NCI-H1694 treated with DMSO at 0.1 percent for 48 hours (cell line): ENCODE measurements around the gene FADS3.

Experiments
- DNase-seq: peaks from one replicate; lab custom pipeline; 2025; lab: John Stamatoyannopoulos, UW

FADS3 gene

DNA sequence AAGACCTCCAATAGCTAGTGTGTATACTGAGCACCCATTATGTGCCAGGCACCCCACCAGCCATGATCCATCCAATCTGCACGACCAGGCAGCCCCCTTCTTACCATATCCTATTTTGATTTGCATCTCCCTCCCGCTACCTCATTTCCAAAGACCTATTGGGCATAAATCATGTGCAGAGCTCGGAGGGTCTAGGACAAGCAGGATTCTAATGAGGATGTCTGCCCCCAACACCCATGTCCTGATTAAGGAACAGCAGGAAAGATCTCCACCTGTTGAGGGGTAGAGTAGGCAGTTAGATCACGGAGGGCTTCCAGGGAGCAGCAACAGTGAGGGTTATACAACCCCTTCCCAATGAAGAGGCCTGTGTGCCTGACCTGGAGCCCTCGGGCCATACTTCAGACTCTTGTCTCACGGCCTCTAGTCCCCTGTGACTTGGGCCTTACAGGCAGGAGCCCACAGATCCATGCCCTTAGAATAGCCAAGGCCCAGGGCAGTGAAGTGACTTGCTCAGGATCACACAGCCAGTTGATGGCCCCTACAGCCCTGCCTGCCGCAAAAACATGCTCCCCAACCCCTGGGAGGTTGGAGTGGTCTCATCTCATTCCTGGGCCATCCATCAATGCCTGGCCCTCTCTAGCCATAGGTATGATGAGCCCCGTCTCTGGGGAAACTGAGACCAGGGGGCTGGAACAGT is 22.5 kb upstream of the FADS3 start:
- DNase-seq: no peak

DNA sequence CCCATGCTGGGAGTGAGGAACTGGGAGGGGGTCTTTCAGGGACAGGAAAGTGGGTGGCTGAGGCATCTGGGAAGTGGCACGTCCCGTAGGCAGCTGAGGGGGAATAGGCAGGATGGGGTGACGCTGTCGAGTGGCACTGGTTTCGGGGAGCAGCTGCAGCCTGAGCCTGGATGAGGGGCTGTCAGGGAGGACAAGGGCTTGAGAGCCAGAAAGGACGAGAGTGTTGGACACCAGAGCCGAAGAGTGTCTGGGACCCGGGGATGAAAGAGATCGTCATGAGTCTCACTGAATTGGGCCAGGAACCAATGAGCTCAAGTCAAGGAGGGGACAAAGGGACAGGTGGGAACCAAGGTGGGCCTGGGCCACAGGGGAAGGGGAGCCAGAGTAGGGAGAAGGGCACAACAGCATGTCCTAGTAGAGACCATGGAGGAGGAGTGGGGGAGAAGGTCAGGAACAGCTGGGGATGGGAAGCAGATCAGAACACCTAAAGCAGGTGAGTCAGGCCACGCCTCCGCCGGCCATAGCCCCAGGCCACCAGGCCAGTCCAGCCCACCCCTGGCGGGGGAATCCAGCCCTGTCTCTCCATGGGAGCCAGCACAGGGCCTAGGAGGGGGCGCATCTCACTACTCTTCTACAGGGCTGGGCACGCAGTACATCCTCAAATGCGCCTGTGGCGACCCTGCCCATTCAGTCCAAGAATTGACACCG is 21.8 kb upstream of the FADS3 start:
- DNase-seq: no peak

DNA sequence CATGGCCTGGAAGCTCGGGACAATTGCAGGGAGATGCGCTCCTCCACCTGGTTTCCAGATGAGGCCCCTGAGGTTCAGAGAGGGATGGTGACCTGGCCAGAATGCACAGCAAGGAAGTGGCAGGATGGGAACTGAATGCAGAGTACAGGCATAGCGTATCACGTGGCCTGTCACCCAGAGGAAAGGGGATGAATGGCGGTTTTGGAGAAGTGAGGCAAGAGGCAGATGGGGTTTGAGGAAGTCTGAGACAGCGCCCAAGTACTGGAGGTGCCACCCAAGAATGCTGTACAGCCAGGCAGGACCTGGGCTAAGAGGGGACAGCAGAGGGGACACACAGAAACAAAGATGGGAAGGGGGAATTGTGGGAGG is 21.2 kb upstream of the FADS3 start:
- no peak for DNase-seq

DNA sequence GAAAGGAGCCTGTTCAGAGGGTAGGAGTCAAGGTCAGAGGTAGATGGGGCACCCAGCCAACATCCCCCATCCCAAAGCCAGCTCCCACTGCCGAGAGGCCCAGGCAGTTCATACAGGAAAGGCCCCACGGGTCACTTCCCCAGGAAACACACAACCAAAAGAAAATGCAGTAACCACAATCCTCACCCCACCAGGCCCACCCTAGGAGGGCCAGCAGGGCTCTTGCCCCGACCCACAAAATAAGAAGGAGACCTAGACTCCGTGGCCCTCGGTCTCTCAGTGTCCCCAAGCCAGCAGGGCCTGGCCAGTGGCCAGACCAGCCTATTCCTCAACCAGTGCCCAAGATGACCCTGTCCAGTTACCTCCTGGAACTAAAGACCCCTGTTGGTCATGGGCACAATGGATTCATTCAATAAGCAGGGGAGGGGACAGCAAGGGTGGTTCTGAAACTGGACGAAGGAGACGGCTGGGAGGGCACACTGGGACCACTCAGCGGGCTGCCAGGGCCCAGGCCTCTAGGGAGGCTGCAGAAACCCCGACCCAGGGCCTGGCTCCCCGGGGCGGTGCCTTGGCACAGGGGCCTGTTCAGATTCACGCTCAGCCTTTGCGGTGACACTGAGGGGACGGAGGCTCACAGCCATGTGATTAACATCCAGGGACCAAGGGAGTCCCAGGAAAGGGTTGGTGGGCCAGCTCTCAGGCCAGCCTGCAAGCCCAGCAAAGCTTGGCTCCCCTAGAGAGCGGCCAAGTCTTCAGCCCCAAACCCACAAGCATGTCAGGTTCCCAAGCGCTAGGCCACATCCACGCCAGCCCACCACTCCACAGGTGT is 20.6 kb upstream of the FADS3 start:
- no peak for DNase-seq

DNA sequence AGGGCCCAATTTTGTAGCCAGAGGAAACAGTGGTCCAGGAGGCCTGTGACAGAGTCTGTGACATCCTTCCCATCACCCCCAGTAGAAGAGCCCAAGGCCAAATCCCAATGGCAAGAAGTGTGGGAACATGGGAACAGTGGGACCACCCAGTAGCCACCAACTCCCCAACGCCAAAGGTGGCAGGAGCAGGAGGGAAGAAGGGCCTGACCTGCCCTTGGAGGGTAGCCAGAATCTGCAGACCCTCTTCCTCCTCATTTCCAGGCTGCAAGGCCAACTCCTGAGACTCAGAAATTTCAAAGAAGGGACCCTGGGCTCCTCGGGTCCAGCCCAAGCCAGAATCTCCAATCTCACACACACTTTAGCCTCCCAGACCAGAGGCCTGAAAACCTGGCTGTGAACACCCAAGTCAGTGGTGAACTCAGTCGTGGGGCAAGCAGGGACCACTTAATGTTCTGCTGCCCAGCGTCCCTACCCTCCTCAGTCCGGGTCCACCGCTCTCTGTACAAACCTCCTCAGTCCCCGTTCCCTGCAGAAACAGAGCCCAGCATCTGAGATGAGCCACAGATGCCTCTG is 19.9 kb upstream of the FADS3 start:
- no peak for DNase-seq

- DNase-seq: no peak
These were observed 19.1 kb upstream of the FADS3 start for GRCh38 chr11:61910187-61911127.

DNA sequence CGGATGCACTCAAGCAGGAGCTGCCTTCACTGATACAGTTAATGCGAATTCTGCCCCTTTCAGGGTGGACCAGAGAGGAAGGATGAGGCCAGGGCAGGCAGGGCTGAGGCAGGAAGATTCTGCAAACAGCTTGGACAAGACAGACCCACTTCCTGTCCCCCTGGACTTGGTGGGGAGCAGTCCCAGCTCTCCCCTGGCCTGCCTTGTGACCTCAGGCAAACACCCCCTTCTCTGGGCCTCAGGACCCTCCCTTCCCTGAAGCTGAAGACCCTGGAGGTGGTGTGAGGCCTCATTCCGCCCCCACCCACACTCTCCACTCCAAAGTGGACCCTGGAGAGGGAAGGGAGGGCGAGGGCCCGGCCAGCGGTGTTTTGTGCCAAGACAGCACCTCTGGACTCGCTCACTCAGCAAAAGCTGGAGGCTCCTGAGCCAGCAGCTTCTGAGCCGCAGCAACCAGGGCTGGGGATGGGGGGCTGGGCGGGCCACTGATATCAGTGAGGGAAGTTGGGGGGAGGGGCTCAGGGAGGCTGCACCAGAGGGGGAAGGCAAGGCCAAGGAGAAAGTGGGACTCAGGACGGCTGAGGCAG is 17.5 kb upstream of the FADS3 start:
- DNase-seq: no peak

GRCh38 chr11:61907871-61908729 is 16.8 kb upstream of the FADS3 start:
- DNase-seq: no peak

DNA sequence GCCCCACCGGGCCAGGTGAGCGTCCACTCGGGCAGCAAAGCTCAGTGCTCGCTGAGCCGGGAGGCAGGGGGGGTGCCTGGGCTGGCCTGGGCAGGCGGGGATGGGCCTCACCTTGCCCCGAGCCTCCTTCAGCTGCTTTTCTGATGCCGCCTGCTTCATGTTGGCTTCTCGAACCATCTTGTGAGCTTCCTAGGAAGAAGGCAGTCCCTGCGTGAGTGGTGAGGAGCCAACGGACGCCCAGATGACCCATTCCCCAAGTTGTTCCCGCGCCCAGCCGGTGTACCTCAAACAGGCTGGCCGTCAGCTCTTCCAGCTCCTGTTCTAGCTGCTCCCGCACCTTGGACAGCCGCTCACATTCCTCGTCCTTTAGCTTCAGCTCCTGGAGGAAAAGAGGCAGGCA is 15.9 kb upstream of the FADS3 start:
- no peak for DNase-seq

DNA sequence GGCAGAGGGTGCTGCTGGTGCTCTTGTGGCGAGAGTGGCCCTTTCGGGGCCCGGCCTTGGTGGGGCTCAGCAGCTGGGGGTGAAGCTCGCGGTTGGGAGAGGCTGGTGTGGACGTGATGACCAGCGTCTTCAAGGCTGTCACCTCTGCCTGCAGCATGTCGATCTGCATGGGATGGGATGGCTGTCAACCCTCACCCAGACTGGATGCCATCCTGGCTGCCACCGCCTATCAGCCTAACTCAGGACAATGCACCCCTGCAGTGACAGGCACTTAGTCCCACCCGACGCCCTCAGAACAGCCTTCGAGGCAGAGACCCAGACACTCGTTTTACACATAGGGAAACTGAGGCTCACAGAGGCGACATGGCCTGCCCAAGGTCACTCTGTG is 15.2 kb upstream of the FADS3 start:
- DNase-seq: no peak

DNA sequence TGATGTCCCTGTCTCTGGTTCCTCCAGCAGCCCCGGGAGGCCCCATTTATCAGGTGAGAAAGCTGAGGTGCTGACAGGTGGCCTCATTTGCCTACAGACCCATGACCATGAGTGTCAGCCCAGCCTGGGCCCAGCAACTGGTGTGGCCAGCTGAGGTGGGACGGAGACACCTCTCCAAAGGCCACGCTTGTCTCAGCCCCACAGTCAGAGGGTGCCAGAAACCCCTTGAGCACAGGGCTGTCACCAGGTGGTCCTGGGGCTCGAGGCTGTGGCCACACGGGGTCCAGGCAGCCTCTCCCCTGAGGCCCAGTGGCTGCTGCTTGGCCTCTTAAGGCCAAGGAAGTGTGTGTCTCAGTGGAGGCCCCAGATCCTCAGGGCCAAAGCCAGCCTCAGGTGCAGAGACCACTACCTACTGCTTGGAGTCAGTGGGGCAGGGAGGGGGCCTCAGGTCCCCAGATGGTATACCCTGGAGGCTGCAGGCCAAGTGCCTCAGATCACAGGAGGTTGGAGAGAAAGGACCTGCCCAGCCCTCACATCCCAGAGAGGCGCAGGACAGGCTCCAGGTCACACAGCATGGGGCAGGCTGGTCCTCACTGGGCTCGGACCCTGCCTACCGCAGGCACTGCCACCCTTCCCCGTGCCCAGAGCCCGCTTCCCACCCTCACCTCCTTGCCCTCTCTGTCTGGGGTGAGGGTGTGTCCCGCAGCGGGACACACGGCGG is 14.6 kb upstream of the FADS3 start:
- no peak for DNase-seq

GRCh38 chr11:61905067-61905696 is 13.8 kb upstream of the FADS3 start:
- no peak for DNase-seq

- no peak for DNase-seq
These were observed 13.2 kb upstream of the FADS3 start for GRCh38 chr11:61904539-61905048.

- DNase-seq: no peak
These were observed 12.5 kb upstream of the FADS3 start for GRCh38 chr11:61903845-61904244.

DNA sequence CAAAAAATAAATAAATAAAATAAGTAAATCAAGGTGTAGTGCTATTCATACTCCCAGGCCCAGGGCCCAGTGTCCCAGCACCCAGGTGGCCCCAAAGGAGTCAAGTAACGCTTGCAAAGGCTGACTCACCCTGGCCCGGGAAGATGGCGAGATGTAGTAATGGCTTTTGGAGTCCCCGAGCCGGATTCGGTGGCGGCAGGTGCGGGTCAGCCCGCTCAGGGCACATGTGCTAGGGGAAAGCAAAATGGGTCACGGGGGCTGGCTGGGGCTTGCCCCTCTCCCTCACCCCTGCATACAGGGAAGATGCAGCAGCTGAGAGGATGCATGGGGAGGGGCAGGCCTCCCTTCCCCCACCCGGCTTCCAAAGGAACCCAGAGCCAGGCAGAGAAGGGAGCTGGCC is 11.0 kb upstream of the FADS3 start:
- no peak for DNase-seq

DNA sequence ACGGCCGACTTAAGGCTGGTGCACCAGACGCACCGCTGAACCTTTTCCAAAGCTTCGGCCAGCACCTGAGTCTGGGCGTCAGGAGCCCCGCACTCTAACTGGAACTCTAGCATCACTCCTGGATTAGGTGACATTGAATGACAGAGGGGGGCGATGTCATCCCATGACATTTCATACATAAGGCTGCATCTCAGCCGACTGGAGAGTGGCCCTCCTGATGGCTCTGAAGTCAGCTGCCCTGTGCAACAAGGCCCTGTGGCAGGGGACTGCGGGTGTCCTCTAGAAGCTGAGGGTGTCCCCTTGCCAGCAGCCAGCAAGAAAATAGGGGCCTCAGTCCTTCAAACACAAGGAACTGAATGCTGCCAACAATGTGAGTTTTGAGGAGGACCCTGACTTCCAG is 10.1 kb upstream of the FADS3 start:
- DNase-seq: no peak

- DNase-seq: no peak
These were observed 8.9 kb upstream of the FADS3 start for GRCh38 chr11:61900251-61900650.

DNA sequence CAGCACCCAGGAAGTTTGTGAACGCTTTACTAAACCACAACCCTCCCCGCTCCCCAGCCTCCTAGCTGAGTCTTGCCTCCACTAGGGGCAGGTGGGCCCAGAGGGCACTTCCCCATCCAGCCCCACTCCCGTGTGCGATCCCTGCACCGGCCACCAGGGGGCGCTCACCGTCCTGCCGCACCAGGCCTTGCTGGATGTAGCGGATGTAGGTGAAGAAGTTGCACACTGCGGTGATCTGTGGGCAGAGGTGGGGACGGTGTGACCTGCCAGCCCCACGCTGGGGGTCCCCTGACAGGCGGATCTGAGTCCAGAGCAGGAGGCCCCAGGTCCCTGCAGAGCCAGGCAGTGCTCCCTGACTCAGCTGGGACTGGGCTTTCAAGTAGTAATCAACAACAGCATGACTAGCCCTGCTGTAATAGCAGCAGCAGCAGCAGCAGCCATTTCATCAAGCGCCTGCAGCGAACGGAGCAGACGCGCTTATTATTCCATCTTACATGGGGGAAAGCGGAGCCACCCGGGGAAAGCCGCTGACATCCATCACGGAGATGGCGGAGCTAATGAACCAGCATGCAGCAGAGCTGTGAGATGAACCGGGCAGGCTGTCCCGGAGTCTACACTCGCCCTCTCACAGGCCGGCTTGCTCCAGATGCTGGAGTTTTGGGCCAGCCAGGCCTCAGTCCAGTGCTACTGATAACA is 7.9 kb upstream of the FADS3 start:
- DNase-seq: peak; percentile 37
